ENCODE results near the gene ITPRID1.

The ITPRID1 gene

GRCh38 chr7:31633894-31634494 is 120.1 kb downstream of the ITPRID1 start:
- DNase-seq (ENCODE audit: low read depth in 3 of 3): no peak

- DNase-seq (ENCODE audit: low read depth in 3 of 3): no peak
These were observed 126.5 kb downstream of the ITPRID1 start for GRCh38 chr7:31640381-31640780.

- no peak for DNase-seq (ENCODE audit: low read depth in 3 of 3)
These were observed 128.8 kb downstream of the ITPRID1 start for GRCh38 chr7:31642681-31643115.

- DNase-seq (ENCODE audit: low read depth in 3 of 3): no peak
These were observed 133.1 kb downstream of the ITPRID1 start for GRCh38 chr7:31646942-31647341.

- no peak for DNase-seq (ENCODE audit: low read depth in 3 of 3)
These were observed 133.6 kb downstream of the ITPRID1 start for GRCh38 chr7:31647511-31647910.

- DNase-seq (ENCODE audit: low read depth in 3 of 3): no peak
These were observed 134.4 kb downstream of the ITPRID1 start for GRCh38 chr7:31648288-31648687.

- no peak for DNase-seq (ENCODE audit: low read depth in 3 of 3)
These were observed 135.0 kb downstream of the ITPRID1 start for GRCh38 chr7:31648880-31649279.

DNA sequence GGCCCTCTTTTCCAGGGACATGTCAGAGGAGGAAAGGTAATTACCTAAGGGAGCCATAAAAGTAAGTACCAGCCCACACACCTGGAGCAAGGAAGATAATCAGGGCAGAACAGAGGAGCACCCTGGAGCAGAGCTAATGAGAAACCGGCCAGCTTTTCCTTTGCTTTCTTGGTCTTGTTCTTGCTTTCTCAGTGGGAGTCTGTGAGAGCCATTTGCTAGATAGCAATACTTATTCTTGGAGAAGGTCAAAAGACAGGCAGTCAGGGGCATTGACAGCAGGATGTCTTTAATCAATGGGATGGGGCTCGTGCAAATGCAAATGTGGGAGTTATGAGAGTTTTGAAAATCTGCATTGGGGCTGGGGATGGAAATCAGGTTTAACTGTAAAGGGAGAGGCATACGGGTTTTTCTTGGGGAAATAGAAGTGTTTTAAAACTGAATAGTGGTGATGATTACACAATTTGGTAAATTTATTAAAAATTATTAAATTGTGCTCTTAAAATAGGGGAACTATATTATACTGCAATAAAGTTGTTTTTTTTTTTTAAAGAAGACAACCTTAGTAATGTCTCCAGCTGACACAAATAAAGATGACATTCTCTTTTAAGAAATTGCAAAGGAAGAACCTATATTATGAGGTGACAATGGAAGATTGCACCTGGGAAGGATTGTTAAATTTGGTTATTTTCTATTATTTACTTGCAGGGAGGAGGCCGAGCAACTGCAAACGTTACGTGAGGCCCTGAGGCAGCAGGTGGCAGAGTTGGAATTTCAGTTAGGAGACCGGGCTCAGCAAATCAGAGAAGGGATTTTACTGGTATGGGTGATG is 137.6 kb downstream of the ITPRID1 start:
- no peak for DNase-seq (ENCODE audit: low read depth in 3 of 3)

- no peak for DNase-seq (ENCODE audit: low read depth in 3 of 3)
These were observed 138.1 kb downstream of the ITPRID1 start for GRCh38 chr7:31652063-31652326.

DNA sequence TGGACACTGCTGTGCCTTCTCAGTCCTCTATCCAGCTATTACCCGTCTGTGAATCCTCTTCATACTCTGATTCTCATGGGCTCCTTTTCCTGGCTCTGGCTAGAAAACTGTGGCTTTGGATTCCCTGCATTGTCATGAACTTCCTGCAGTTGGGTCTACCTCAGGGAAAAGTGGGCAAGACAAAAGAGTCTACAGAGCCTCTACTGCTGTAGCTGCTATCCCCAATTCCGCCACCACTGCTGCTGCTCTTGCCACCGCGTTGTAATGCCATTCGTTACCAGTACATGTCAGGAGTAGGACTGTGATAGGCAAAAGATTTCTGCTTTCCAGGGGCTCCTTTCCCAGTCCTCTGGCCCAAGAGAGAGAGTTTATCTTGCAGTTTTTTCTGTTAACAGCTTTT is 149.2 kb downstream of the ITPRID1 start:
- no peak for DNase-seq (ENCODE audit: low read depth in 3 of 3)

DNA sequence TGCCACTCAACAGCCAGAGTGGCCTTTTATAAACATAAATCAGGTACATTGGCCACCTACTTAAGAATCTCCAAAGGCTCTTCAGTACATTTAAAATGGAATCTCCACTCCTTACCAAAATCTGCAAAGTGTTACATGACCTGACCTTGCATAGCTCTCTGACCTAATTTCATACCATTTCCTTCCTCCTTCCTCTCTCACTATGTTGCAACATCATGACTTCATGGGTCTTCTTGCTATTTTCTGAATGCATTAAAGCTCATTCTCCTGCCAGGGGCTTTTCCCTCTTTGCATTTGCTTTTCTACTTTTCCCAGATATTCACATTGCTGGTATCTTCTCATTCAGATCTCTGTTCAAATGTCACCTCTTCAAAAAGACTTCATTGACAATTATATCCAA is 151.0 kb downstream of the ITPRID1 start:
- no peak for DNase-seq (ENCODE audit: low read depth in 3 of 3)

- no peak for DNase-seq (ENCODE audit: low read depth in 3 of 3)
These were observed 151.7 kb downstream of the ITPRID1 start for GRCh38 chr7:31665546-31665945.

- no peak for DNase-seq (ENCODE audit: low read depth in 3 of 3)
These were observed 155.6 kb downstream of the ITPRID1 start for GRCh38 chr7:31669461-31669860.

- no peak for DNase-seq (ENCODE audit: low read depth in 3 of 3)
These were observed 165.8 kb downstream of the ITPRID1 start for GRCh38 chr7:31679574-31680305.

- DNase-seq (ENCODE audit: low read depth in 3 of 3): no peak
These were observed 169.7 kb downstream of the ITPRID1 start for GRCh38 chr7:31683445-31684225.

GRCh38 chr7:31687024-31687748 is 173.3 kb downstream of the ITPRID1 start, which contains the start of gene PPP1R17:
Gene PPP1R17 (plus strand): TSS chr7:31687215. CDS start chr7:31692442, 5,227 bp downstream.
- DNase-seq (ENCODE audit: low read depth in 3 of 3): no peak

DNA sequence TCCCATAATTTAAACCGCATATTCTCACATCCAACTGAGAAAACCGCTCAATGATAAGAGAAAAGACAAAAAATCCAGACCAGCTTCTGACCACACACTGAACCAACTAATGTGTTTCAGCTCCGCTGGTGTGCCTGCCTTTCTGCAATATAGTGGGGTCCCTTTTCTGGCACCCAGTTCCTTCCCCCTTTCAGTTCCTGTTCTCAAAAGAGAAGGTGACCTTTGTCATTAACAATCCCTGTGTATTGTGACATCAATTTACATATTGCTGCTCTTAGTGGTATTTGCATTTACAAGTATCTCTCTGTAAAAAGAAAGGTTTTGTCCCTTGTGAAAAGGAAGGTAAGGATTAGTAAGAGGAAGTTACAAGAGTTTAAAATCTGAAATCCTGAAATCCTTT is 174.5 kb downstream of the ITPRID1 start:
- DNase-seq (ENCODE audit: low read depth in 3 of 3): no peak

GRCh38 chr7:31688996-31689395 is 175.1 kb downstream of the ITPRID1 start:
- DNase-seq (ENCODE audit: low read depth in 3 of 3): no peak

DNA sequence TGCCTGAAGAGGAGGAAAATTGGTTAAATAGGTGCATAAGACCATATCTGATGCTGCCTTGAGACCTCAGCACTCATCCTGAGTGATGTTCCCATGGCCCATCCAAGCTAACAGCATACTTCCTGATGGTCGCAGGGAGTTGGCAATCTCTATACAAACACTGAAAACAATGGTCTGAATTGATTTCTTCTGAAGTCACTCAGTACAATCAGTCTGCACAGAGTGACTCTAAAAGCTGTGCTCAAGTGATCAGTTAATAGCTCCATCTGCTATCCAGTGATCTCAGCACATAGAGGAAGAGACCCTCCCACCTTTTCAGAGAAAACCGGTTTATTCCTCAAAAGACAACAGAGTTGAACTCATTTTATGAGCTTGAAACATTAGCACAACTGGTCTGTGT is 177.0 kb downstream of the ITPRID1 start:
- no peak for DNase-seq (ENCODE audit: low read depth in 3 of 3)

DNA sequence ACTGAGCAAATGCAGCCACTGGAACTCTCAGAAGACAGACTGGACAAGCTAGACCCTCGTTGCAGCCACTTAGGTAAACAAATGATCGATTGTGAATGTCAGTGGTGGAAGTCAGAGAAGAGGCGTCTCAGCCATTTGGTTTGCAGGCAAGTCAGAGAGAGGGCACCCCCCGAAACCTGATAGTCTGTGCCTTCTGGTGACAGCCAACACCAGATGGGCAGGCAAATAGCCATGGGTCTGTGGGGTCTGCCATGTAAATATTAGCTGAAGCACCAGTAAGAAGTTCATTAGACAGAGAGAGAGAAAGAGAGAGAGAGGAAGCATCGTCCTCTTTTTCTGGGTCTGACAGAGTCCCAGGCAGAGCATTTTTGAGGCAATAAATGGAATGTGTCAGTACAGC is 178.6 kb downstream of the ITPRID1 start:
- no peak for DNase-seq (ENCODE audit: low read depth in 3 of 3)

- DNase-seq (ENCODE audit: low read depth in 3 of 3): no peak
These were observed 179.0 kb downstream of the ITPRID1 start for GRCh38 chr7:31692871-31693270.

All from stimulated activated CD4-positive, alpha-beta T cell treated with anti-CD3 and anti-CD28 coated beads, TNF-alpha, amount 100 ng/mL, for 24 hours (primary cell).